Measurements from ENCODE around the gene MEF2D.

Gene MEF2D

DNA sequence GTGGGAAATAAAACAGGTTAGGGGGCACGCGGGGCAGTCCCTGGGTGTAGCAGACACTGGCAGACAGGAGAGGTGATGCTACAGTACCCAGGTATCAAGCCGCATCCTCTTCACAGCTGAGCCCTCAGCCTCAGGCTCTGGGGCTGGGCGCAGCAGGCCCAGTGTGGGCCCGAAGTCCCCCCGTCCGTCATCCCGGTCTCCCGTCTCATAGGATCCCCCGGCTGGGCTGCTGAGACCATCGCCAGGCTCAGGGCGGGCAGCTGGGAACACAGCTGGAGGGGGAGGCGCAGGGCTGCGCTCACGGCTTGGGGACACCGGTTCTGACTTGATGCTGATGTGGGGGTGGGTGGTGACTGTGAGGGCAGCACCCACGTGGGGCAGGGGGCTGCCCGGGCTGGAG, 32.7 kb downstream of the MEF2D start:
- DNase-seq (ENCODE audit: low read depth, low spot score) = no peak
- no peak overlapping the region for H3K4me3 ChIP-seq (ENCODE audit: low read depth, low read length)
- ChIA-PET CTCF (interaction anchor here (1.8 to 7.9 kb wide), 3 partner anchors 10 to 82 kb away, joined by 4 to 74 read pairs (median 9); no protein-coding TSS in a partner anchor), POLR2A (no interaction called here)
- TF ChIP-seq, protein P1, sequence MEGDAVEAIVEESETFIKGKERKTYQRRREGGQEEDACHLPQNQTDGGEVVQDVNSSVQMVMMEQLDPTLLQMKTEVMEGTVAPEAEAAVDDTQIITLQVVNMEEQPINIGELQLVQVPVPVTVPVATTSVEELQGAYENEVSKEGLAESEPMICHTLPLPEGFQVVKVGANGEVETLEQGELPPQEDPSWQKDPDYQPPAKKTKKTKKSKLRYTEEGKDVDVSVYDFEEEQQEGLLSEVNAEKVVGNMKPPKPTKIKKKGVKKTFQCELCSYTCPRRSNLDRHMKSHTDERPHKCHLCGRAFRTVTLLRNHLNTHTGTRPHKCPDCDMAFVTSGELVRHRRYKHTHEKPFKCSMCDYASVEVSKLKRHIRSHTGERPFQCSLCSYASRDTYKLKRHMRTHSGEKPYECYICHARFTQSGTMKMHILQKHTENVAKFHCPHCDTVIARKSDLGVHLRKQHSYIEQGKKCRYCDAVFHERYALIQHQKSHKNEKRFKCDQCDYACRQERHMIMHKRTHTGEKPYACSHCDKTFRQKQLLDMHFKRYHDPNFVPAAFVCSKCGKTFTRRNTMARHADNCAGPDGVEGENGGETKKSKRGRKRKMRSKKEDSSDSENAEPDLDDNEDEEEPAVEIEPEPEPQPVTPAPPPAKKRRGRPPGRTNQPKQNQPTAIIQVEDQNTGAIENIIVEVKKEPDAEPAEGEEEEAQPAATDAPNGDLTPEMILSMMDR (IDR thresholded peaks at IDR 0.05; ENCODE audit: insufficient read depth, low read length, missing control alignments) = no peak

DNA sequence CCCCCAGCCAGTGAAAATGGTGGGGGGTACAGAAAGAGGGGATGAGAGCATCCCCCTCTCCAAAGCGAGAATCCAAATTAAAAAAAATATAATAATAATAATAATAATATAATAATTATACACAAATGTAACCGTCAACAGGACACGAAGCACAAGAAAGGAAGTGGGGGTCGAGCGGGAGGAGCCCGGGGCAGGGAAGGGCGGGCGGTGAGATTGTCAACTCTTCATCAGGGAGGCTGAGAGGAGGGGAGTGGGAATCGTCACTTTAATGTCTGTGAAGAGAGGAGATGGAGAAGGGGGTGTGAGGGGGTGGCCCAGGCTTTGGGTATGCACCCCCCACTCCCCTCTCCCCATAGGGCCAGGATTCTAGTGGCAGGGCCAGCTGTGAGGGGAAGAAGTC, 33.2 kb downstream of the MEF2D start:
- CTCF ChIA-PET = interaction anchor here (1.8 to 7.9 kb wide), 3 partner anchors 14 to 82 kb away, joined by 4 to 74 read pairs (median 7); no protein-coding TSS in a partner anchor
- H3K4me3 ChIP-seq (ENCODE audit: low read depth, low read length) = no peak overlapping the region
- DNase-seq (ENCODE audit: low read depth, low spot score) = no peak
- POLR2A ChIA-PET = no interaction called here
- TF ChIP-seq, protein P1 (IDR thresholded peaks at IDR 0.05; ENCODE audit: insufficient read depth, low read length, missing control alignments) = no peak

DNA sequence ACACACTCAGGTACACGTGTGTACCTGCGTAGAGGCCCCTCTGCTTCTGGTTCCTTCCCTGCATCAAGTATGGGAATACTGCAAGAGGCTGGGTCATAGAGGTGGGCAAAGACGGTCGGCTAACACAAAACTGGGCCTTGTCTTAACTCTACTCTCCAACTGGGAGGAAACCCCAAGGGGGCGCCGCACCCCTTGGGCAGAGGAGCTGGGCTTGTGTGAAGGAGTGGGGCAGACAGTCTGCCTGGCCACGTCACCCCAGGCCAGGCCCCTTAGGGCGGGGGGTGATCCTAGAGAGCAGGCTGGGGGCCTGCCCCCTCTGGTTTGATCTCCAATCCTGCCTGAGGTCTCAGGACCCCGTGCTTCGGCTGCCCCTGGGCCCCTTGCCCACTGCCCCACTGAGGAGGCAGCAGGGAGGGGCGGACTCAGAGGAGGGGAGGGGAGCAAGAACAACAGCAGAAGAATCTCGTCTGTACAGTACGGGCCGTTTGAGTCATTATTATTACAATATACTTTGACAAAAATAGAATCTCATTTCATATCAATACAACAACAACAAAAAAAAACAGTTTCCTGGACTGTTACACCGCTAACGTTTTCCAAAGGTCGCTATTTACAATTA, 34.7 kb downstream of the MEF2D start:
- no peak for DNase-seq (ENCODE audit: low read depth, low spot score)
- no peak overlapping the region for H3K4me3 ChIP-seq (ENCODE audit: low read depth, low read length)
- ChIA-PET POLR2A (interaction anchor here (0.7 to 1.3 kb wide), 2 partner anchors 11 to 35 kb away, joined by 3 to 5 read pairs; no protein-coding TSS in a partner anchor), CTCF (interaction anchor here (0.8 to 7.9 kb wide), 6 partner anchors 10 to 126 kb away, joined by 3 to 74 read pairs (median 10); partner anchors contain the start of gene NAXE)
- TF ChIP-seq, protein P1 (IDR thresholded peaks at IDR 0.05; ENCODE audit: insufficient read depth, low read length, missing control alignments) = peak; percentile 17

DNA sequence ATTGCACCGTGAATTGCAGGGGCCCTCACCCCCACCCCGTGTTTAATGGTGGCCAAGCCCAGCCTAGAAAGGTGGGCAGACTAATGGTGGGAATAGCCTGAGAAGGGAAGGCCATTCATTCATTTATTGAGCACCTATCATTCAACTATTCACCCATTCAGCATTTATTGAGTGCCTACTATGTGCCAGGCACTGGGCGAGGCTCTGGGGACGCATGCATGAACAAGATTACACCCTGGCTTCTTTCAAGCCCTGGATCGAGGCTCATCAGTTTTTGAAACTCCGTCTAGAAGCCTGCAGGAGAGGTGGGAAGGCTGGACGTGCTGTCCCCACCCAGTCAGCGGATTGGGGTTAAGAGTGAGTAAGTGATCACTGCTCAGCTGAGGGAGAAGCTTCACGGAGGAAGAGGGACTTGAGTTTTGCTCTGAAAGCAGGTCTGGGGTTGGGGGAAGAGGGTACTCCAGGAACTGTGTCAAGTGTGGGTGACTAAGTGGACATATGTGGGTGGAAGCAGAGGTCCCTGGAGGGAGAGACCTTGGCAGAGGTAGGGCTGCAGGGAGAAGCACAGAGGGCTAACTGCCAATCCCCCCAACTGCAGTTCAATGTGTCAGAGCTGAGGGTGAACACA, 35.6 kb downstream of the MEF2D start:
- DNase-seq (ENCODE audit: low read depth, low spot score) = no peak
- CTCF ChIA-PET = interaction anchor here (0.8 to 7.9 kb wide), 6 partner anchors 9 to 127 kb away, joined by 3 to 74 read pairs (median 10); partner anchors contain the start of gene NAXE

DNA sequence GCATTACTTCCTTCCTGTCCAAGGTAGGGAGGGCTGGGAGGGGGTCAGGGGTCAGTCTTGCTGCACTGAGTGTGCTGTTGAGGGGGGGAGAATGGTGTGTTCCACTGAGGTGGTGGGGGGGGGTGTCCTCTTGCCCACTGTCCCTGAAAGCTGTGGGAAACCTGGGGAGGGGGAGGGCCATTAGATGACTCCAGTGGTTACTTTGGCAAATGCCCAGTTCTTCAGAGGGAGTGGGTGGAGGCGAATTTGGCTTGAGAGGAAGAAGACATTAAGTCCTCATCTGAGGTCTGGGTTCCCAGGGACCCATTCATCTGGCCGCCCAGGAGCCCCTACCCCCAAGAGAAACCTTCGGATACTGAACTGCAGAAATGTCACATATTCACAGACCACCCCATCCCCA, 36.2 kb downstream of the MEF2D start:
- TF ChIP-seq, protein P1 (IDR thresholded peaks at IDR 0.05; ENCODE audit: insufficient read depth, low read length, missing control alignments) = no peak
- H3K4me3 ChIP-seq (ENCODE audit: low read depth, low read length) = no peak overlapping the region
- DNase-seq (ENCODE audit: low read depth, low spot score) = no peak
- POLR2A ChIA-PET = no interaction called here
- CTCF ChIA-PET = interaction anchor here (2.4 kb wide), 1 partner anchor 78 kb away, joined by 17 read pairs; no protein-coding TSS in a partner anchor

More for the DNA sequence above, 35.6 kb downstream of the MEF2D start:
- POLR2A ChIA-PET = no interaction called here
- TF ChIP-seq, protein P1 (IDR thresholded peaks at IDR 0.05; ENCODE audit: insufficient read depth, low read length, missing control alignments) = no peak
- no peak overlapping the region for H3K4me3 ChIP-seq (ENCODE audit: low read depth, low read length)

DNA sequence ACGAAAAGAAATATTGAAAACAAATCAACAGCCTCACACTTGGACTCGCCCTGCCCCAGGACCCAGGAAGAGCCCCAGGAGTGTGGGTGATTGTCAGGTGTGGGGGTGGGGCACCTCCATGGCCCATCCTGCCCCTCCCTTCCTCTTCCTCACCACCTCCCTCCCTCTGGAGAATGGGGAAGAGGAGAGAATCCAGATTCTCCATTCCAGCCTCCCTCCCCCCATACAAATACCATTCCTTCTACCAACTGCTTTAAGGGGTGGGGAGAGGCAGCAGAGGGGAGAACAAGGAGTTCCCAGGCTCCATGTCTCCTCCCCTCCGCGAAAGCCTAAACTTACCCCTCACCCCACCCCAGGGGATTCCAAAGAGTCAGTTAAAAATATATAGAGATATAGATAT, 36.7 kb downstream of the MEF2D start:
- TF ChIP-seq, protein P1 (IDR thresholded peaks at IDR 0.05; ENCODE audit: insufficient read depth, low read length, missing control alignments) = no peak
- ChIA-PET POLR2A (no interaction called here), CTCF (no interaction called here)
- no peak for DNase-seq (ENCODE audit: low read depth, low spot score)
- H3K4me3 ChIP-seq (ENCODE audit: low read depth, low read length) = no peak overlapping the region

Data from AG04449 (cell line).